PC-9 (cell line): ENCODE measurements around the gene TMEM258. TPM values are rescaled to one million over a fixed set of nuclear protein-coding genes. Genes with fewer than 3 reads are reported as not detected.

Experiments
- BruUV-seq: library from RNA; stranded (reverse); fragments of 400-500 nt; replicated peaks from 2 replicates; lab custom pipeline; 2021; lab: Mats Ljungman, UMichigan
- CTCF ChIA-PET: fragments of 300-600 bp; sonication (Branson Sonifier 250); formaldehyde crosslinking; loops from one replicate; lab custom pipeline; 2022; ENCODE audit warnings: antibody characterized with exemption; lab: Charles Lee
- POLR2A ChIA-PET: fragments of 300-600 bp; sonication (Branson Sonifier 250); formaldehyde crosslinking; loops from one replicate; lab custom pipeline; 2022; ENCODE audit warnings: antibody characterized with exemption; ENCODE audit not compliant: unreplicated experiment; lab: Charles Lee
- DNase-seq, 2 experiments: peaks; one replicate each; pipeline versions ENCODE4 v3.0.0 to v3.0.0-alpha.2; 2015 to 2022; ENCODE audit warnings: mixed read lengths in 1 of 2
- H2AFZ ChIP-seq: fragments of 200-600 bp; sonication (generic); 2 replicates; pipeline ENCODE4 v1.8.1; 2017; ENCODE audit warnings: antibody characterized with exemption
- H3F3A ChIP-seq: fragments of 200-600 bp; sonication (generic); 2 replicates; pipeline ENCODE4 v1.8.1; 2017; ENCODE audit warnings: antibody characterized with exemption, mild to moderate bottlenecking, low read depth; ENCODE audit not compliant: insufficient read depth
- H3K27ac ChIP-seq: fragments of 200-600 bp; sonication (generic); 2 replicates; pipeline ENCODE4 v1.6.1; 2016; ENCODE audit warnings: mixed run types
- H3K27me3 ChIP-seq: fragments of 200-600 bp; sonication (generic); 2 replicates; pipeline ENCODE4 v1.6.1; 2016; ENCODE audit warnings: low read depth, mixed run types; ENCODE audit not compliant: insufficient read depth
- H3K36me3 ChIP-seq: fragments of 200-600 bp; sonication (generic); 2 replicates; pipeline ENCODE4 v1.6.1; 2016; ENCODE audit warnings: low read depth, mixed run types
- H3K4me1 ChIP-seq: fragments of 200-600 bp; sonication (generic); replicated peaks from 2 replicates; pipeline ENCODE4 v1.6.1; 2016; ENCODE audit warnings: mixed run types; ENCODE audit not compliant: insufficient read depth
- H3K4me2 ChIP-seq: fragments of 200-600 bp; sonication (generic); 2 replicates; pipeline ENCODE4 v1.6.1; 2017; ENCODE audit warnings: mixed run types
- H3K4me3 ChIP-seq: fragments of 200-600 bp; sonication (generic); 2 replicates; pipeline ENCODE4 v1.6.1; 2016; ENCODE audit warnings: mixed run types
- H3K79me2 ChIP-seq: fragments of 200-600 bp; sonication (generic); 2 replicates; pipeline ENCODE4 v1.6.1; 2017; ENCODE audit warnings: low read depth, mixed run types
- H3K9me2 ChIP-seq: fragments of 200-600 bp; sonication (generic); 2 replicates; pipeline ENCODE4 v1.8.1; 2017; ENCODE audit warnings: mild to moderate bottlenecking; ENCODE audit not compliant: insufficient read depth
- H3K9me3 ChIP-seq: fragments of 200-600 bp; sonication (generic); 2 replicates; pipeline ENCODE4 v1.8.1; 2016; ENCODE audit warnings: low read depth; ENCODE audit not compliant: insufficient read depth
- H4K20me1 ChIP-seq: fragments of 200-600 bp; sonication (generic); 2 replicates; pipeline ENCODE4 v1.8.1; 2017; ENCODE audit not compliant: insufficient read depth
- EZH2 ChIP-seq: fragments of 200-600 bp; sonication (generic); IDR thresholded peaks from 2 replicates; pipeline ENCODE4 v1.8.0; 2017; ENCODE audit warnings: antibody characterized with exemption, low read depth
- intact Hi-C: fragments of 100-400 bp; cut with micrococcal nuclease; formaldehyde crosslinking; loops from one replicate; pipeline ENCODE4 v1.10.0; 2022; ENCODE audit not compliant: unreplicated experiment
- total RNA-seq: library from RNA; stranded (reverse); gene quantifications from 2 replicates; pipeline ENCODE4 v1.2.3, GENCODE V29; 2021
- TF ChIP-seq, protein P1 (sequence below): fragments of 200-600 bp; sonication (generic); conservative IDR thresholded peaks from 2 replicates; pipeline ENCODE4 v1.6.1; 2017; ENCODE audit warnings: mixed run types, antibody characterized with exemption, mild to moderate bottlenecking, moderate library complexity

The TMEM258 gene
- total RNA-seq, 1 experiment from 2014 or later, result 217 TPM

DNA sequence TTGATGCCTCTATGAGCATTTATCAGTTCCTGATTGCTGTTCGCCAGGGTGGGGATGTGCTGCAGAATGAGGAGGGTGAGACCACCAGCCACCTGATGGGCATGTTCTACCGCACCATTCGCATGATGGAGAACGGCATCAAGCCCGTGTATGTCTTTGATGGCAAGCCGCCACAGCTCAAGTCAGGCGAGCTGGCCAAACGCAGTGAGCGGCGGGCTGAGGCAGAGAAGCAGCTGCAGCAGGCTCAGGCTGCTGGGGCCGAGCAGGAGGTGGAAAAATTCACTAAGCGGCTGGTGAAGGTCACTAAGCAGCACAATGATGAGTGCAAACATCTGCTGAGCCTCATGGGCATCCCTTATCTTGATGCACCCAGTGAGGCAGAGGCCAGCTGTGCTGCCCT is 3.1 kb upstream of the TMEM258 start:
- TF ChIP-seq, protein P1, sequence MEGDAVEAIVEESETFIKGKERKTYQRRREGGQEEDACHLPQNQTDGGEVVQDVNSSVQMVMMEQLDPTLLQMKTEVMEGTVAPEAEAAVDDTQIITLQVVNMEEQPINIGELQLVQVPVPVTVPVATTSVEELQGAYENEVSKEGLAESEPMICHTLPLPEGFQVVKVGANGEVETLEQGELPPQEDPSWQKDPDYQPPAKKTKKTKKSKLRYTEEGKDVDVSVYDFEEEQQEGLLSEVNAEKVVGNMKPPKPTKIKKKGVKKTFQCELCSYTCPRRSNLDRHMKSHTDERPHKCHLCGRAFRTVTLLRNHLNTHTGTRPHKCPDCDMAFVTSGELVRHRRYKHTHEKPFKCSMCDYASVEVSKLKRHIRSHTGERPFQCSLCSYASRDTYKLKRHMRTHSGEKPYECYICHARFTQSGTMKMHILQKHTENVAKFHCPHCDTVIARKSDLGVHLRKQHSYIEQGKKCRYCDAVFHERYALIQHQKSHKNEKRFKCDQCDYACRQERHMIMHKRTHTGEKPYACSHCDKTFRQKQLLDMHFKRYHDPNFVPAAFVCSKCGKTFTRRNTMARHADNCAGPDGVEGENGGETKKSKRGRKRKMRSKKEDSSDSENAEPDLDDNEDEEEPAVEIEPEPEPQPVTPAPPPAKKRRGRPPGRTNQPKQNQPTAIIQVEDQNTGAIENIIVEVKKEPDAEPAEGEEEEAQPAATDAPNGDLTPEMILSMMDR, result no peak
- TF ChIP-seq EZH2, result no peak
- Histone ChIP-seq H3K36me3 (peaks cover 6% of the 10 kb centered on the region; the same call in 1 of the 2 replicates), H4K20me1 (no peaks in the 10 kb centered on the region; the same call in 1 of the 2 replicates), H3K9me3 (no peaks in the 10 kb centered on the region), H3K27ac (no peak overlapping the region), H3F3A (peaks cover 32% of the 10 kb centered on the region; the same call in 1 of the 2 replicates), H3K4me3 (no peak overlapping the region), H3K79me2 (peaks cover 72% of the 10 kb centered on the region), H3K4me1 (peaks cover 20% of the 10 kb centered on the region), H3K4me2 (no peak overlapping the region), H2AFZ (no peak overlapping the region), H3K9me2 (no peaks in the 10 kb centered on the region), H3K27me3 (no peaks in the 10 kb centered on the region)
- intact Hi-C loops, result loop anchor here (10.0 kb wide), 1 partner anchor 259 kb away; no protein-coding TSS in a partner anchor
- ChIA-PET CTCF (interaction anchor here (2.9 kb wide), 1 partner anchor 286 kb away, joined by 21 read pairs; no protein-coding TSS in a partner anchor), POLR2A (no interaction called here)
- no TSS peak for BruUV-seq
- no peak for DNase-seq

DNA sequence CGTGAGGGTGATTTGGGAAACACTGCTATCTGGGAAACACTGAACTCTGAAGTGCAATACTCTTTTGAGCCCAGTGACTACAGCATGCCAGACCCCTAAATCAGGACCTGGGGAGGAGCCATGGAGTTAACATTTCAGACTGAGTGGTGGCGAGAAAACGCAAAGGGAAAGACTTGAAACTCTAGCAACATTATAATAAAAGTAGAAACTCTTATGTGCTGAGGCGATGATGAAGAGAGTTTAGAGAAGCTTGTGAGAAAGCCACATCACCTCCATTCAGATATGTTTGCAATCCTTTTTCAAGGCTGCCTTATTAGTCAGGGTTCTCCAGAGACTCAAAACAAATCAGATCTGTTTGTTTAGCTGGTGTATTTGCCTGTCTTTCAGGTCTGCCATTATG is 2.2 kb upstream of the TMEM258 start:
- H3K9me2 ChIP-seq, result no peaks in the 10 kb centered on the region
- H3K79me2 ChIP-seq, result peaks cover 80% of the 10 kb centered on the region
- peak overlapping the region; percentile 33 for H3K4me2 ChIP-seq
- no peaks in the 10 kb centered on the region for H3K9me3 ChIP-seq
- intact Hi-C loops, result loop anchor here (5.0 to 10.0 kb wide), 3 partner anchors 47 to 328 kb away; partner anchors contain the start of gene INCENP
- no peak for DNase-seq
- H4K20me1 ChIP-seq, result no peaks in the 10 kb centered on the region; the same call in 1 of the 2 replicates
- H3K4me3 ChIP-seq, result no peak overlapping the region
- POLR2A ChIA-PET, result interaction anchor here (0.7 kb wide), 1 partner anchor 21 kb away, joined by 5 read pairs; no protein-coding TSS in a partner anchor
- peaks cover 12% of the 10 kb centered on the region for H3K36me3 ChIP-seq
- BruUV-seq, result no TSS peak
- no peaks in the 10 kb centered on the region for H3K27me3 ChIP-seq
- peaks cover 26% of the 10 kb centered on the region; the same call in 1 of the 2 replicates for H3F3A ChIP-seq
- H2AFZ ChIP-seq, result no peak overlapping the region
- peaks cover 20% of the 10 kb centered on the region for H3K4me1 ChIP-seq
- no peak for TF ChIP-seq EZH2
- TF ChIP-seq, protein P1, result no peak
- CTCF ChIA-PET, result no interaction called here
- no peak overlapping the region for H3K27ac ChIP-seq

DNA sequence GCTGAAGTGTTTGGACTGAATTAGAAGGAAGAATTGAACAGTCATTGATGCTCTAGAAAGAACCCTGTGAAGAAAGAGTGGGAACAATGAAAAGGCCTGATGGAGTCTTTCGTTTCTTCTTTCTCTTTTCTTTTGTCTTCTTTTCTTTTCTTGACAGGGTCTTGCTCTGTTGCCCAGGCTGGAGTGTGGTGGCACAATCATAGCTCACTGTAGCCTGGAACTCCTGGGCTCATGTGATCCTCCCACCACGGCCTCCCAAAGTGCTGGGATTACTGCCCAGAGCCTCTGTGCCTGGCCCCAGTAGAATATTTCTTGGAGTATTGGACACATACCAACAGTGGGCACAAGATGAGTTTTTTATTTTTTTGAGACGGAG is 1.4 kb upstream of the TMEM258 start:
- H3K27me3 ChIP-seq, result no peaks in the 10 kb centered on the region
- H3K9me3 ChIP-seq, result no peaks in the 10 kb centered on the region
- intact Hi-C loops, result loop anchor here (5.0 to 10.0 kb wide), 3 partner anchors 47 to 328 kb away; partner anchors contain the start of gene INCENP
- no TSS peak for BruUV-seq
- CTCF ChIA-PET, result interaction anchor here (0.6 kb wide), 2 partner anchors 267 to 350 kb away, joined by 3 to 6 read pairs; no protein-coding TSS in a partner anchor
- H3K79me2 ChIP-seq, result peaks cover 85% of the 10 kb centered on the region
- DNase-seq, result no peak
- H2AFZ ChIP-seq, result no peak overlapping the region; the same call in 1 of the 2 replicates
- no peak overlapping the region for H3K27ac ChIP-seq
- TF ChIP-seq, protein P1, result no peak
- TF ChIP-seq EZH2, result no peak
- peaks cover 20% of the 10 kb centered on the region; the same call in 1 of the 2 replicates for H3F3A ChIP-seq
- H4K20me1 ChIP-seq, result no peaks in the 10 kb centered on the region; the same call in 1 of the 2 replicates
- peak overlapping the region; percentile 72 for H3K4me3 ChIP-seq
- H3K4me2 ChIP-seq, result peak overlapping the region; percentile 95
- peaks cover 20% of the 10 kb centered on the region for H3K4me1 ChIP-seq
- H3K36me3 ChIP-seq, result peaks cover 20% of the 10 kb centered on the region
- no peaks in the 10 kb centered on the region for H3K9me2 ChIP-seq
- POLR2A ChIA-PET, result interaction anchor here (0.7 kb wide), 2 partner anchors 12 to 22 kb away, joined by 5 to 8 read pairs; no protein-coding TSS in a partner anchor
